Pancreas (tissue), 10 donors: ENCODE data around the gene SLF1. TPM values are rescaled to one million over a fixed set of nuclear protein-coding genes. Genes with fewer than 3 reads are reported as not detected.

Experiments used
- ATAC-seq, 4 donors: fragments of 200-7000 bp; cut with Tn5 transposase; one replicate each; pipeline versions ENCODE4 v1.8.0 to v1.9.1; 2020; ENCODE audit warnings: mild to moderate bottlenecking in 4 of 4, moderate library complexity in 4 of 4
- DNase-seq, 6 donors: peaks; one replicate each; pipeline ENCODE4 v3.0.0-alpha.2; 2020
- FAIRE-seq: peaks from 2 replicates; lab custom pipeline; 2012; peaks lifted over from hg19 to GRCh38; lab: Jason Lieb, UNC
- H3K27ac ChIP-seq, 4 donors: fragments of 200-600 bp; sonication (generic); 1 replicate in 3 of 4; 2 replicates in 1 of 4; pipeline versions ENCODE4 v1.5.0 to v1.8.0; 2020
- H3K27me3 ChIP-seq, 4 donors: fragments of 200-600 bp; one replicate each; pipeline ENCODE4 v1.8.0; 2021
- H3K36me3 ChIP-seq, 3 donors: fragments of 200-600 bp; sonication (generic) in 1 of 3; one replicate each; pipeline versions ENCODE4 v1.5.0 to v1.8.0; 2020 to 2021
- H3K4me1 ChIP-seq, 3 donors: fragments of 200-600 bp; one replicate each; pipeline ENCODE4 v1.8.0; 2021
- H3K4me3 ChIP-seq, 4 donors: fragments of 200-600 bp; sonication (generic) in 2 of 4; one replicate each; pipeline versions ENCODE4 v1.5.0 to v1.8.0; 2020 to 2021
- H3K9me3 ChIP-seq, 4 donors: fragments of 200-600 bp; one replicate each; pipeline ENCODE4 v1.8.0; 2021
- CTCF ChIP-seq, 4 donors: fragments of 200-600 bp; sonication (generic) in 3 of 4; IDR thresholded peaks; one replicate each; pipeline versions ENCODE4 v1.5.0 to v1.8.0; 2021; ENCODE audit warnings: antibody characterized with exemption in 4 of 4
- WGBS, 2 donors: extraction: QIAGEN DNeasy Blood & Tissue Kit; methylation state at CpG; one replicate each; pipeline ENCODE4 v1.1.7; 2013; 5-methylcytosine and 5-hydroxymethylcytosine counted together
- intact Hi-C, 3 donors: fragments of 100-400 bp; cut with DNase I; formaldehyde crosslinking; loops; one replicate each; pipeline versions ENCODE4 v1.11.1 to v1.14.2; 2022
- polyA plus RNA-seq, 2 donors: library from polyadenylated mRNA; stranded (reverse); fragments of 200-250 nt; gene quantifications; one replicate each; pipeline ENCODE4 v1.2.3, GENCODE V29; 2013
- total RNA-seq, 6 donors: library from RNA; stranded (reverse); fragmentation: NEBNext Ultra II Directional in 4 of 6; extraction: Animal tissue kit (Norgen Biotek cat#: 25700) in 4 of 6; gene quantifications; one replicate each; pipeline versions ENCODE4 v1.2.1 to v1.2.4, GENCODE V29; 2021 to 2023
- donor health status: healthy with polysubstance abuse.
- donor health status: DM: no; HTN: no; CAD: no; lungs with moderate emphysema.
- donor health status: DM: no; HTN: no; CAD: no.
- donor health status: control.
- donor health status: control.
- donor health status: Bipolar disorder and iron deficiency.
- donor health status: DM: yes; HTN: yes; CAD: no.
- donor health status: DM: no; HTN: no; CAD: no.
- donor health status: DM: no; HTN: no; CAD: no.
- donor health status: DM: yes; HTN: yes; CAD: no.

The SLF1 gene
- total and polyA plus RNA-seq, 8 donors, result 1.1 to 3.9 (median 2.1) TPM

DNA sequence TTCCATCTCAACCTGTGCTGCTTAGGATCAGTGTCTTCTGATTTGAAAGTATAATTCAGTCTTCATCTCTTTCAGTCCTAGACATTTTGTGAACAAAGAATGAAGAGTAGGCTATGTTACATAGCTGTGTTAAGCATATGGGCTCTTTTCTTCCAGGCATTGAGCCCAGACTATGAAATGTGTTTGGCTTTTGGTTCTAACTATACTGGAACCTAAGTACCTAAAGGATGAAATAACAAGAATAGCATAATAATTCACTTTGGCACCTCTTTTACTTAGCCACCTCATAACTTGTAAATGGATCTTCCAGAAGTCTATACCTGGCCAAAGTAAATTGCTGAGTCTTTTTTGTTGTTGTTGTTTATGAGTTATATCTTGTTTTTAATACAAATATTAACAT, 71.4 kb downstream of the SLF1 start:
- no peaks in the 10 kb centered on the region for H3K4me1 ChIP-seq
- H3K27ac ChIP-seq, result no peak overlapping the region
- TF ChIP-seq CTCF (IDR thresholded peaks at IDR 0.05), result no peak
- ATAC-seq (no peak), DNase-seq (no peak), FAIRE-seq (no peak)
- H3K27me3 ChIP-seq, result no peaks in the 10 kb centered on the region
- H3K36me3 ChIP-seq, result no peaks in the 10 kb centered on the region
- H3K9me3 ChIP-seq, result no peaks in the 10 kb centered on the region
- intact Hi-C loops, result no loop called here
- H3K4me3 ChIP-seq, result no peak overlapping the region

DNA sequence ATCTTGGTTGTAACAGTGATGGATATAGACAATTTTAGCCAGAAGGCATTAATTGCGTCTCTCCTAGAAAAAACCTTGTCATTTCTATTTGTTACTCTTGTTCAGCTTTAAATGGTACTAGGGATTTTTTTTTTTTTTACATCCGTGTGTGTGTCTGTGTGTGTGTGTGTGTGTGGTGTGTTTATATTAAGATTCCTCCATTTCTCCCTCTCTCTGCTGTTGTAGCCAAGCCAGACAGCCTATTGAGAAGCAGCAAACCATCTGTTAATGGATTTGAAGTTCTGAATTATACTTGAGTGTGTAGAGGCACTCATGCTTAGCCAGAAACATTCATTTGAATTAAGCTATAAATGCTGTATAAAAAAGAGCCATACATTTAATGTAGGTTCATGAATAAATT, 72.3 kb downstream of the SLF1 start:
- Histone ChIP-seq H3K27ac (no peak overlapping the region), H3K4me1 (no peaks in the 10 kb centered on the region), H3K4me3 (no peak overlapping the region), H3K27me3 (no peaks in the 10 kb centered on the region), H3K9me3 (no peaks in the 10 kb centered on the region), H3K36me3 (no peaks in the 10 kb centered on the region)
- WGBS, 2 donors, result 79 to 82% methylated on average over 2 of the region's 2 CpGs
- ATAC-seq, result no peak
- DNase-seq, result no peak
- FAIRE-seq, result no peak
- intact Hi-C loops, result no loop called here
- TF ChIP-seq CTCF (IDR thresholded peaks at IDR 0.05), result no peak

GRCh38 chr5:94691291-94691690, 72.8 kb downstream of the SLF1 start:
- FAIRE-seq (no peak), DNase-seq (no peak), ATAC-seq (no peak)
- Histone ChIP-seq H3K9me3 (no peaks in the 10 kb centered on the region), H3K4me3 (no peak overlapping the region), H3K4me1 (no peaks in the 10 kb centered on the region), H3K27ac (no peak overlapping the region), H3K27me3 (no peaks in the 10 kb centered on the region), H3K36me3 (no peaks in the 10 kb centered on the region)
- intact Hi-C loops, result no loop called here
- no peak for TF ChIP-seq CTCF (IDR thresholded peaks at IDR 0.05)
- 82 to 93% methylated on average over 1 of the region's 1 CpG for WGBS, 2 donors

GRCh38 chr5:94691949-94692348, 73.5 kb downstream of the SLF1 start:
- H3K27ac ChIP-seq, result no peak overlapping the region
- H3K27me3 ChIP-seq, result no peaks in the 10 kb centered on the region
- FAIRE-seq, result no peak
- H3K4me3 ChIP-seq, result no peak overlapping the region
- intact Hi-C loops, result no loop called here
- TF ChIP-seq CTCF (IDR thresholded peaks at IDR 0.05), result no peak
- ATAC-seq, result peak in 2 of 4 donors; percentile 53 to 65
- H3K9me3 ChIP-seq, result no peaks in the 10 kb centered on the region
- no peaks in the 10 kb centered on the region for H3K4me1 ChIP-seq
- no peak for DNase-seq
- WGBS, 2 donors, result 51% methylated on average over 4 of the region's 4 CpGs
- H3K36me3 ChIP-seq, result no peaks in the 10 kb centered on the region

GRCh38 chr5:94692581-94692980, 74.1 kb downstream of the SLF1 start:
- Histone ChIP-seq H3K4me3 (no peak overlapping the region), H3K27ac (no peak overlapping the region), H3K36me3 (peaks cover 0 to under 1% (median 0%) of the 10 kb centered on the region in 3 donors), H3K9me3 (no peaks in the 10 kb centered on the region), H3K4me1 (no peaks in the 10 kb centered on the region), H3K27me3 (no peaks in the 10 kb centered on the region)
- intact Hi-C loops, result no loop called here
- DNase-seq (no peak), ATAC-seq (no peak), FAIRE-seq (peak; percentile 41)
- TF ChIP-seq CTCF (IDR thresholded peaks at IDR 0.05), result no peak
- 72 to 84% methylated on average over 3 of the region's 3 CpGs for WGBS, 2 donors
